Suprapubic skin (tissue), 4 donors: ENCODE measurements around the gene NAV3. TPM values are rescaled to one million over a fixed set of nuclear protein-coding genes. Genes with fewer than 3 reads are reported as not detected.

Experiments used
- DNase-seq, 2 donors: peaks; one replicate each; pipeline ENCODE4 v3.0.0-alpha.2; 2019; ENCODE audit warnings: low spot score in 2 of 2
- H3K27ac ChIP-seq: fragments of 200-600 bp; sonication (generic); one replicate; pipeline ENCODE4 v1.5.1; 2019
- H3K27me3 ChIP-seq: fragments of 200-600 bp; sonication (generic); one replicate; pipeline ENCODE4 v1.5.1; 2019
- H3K36me3 ChIP-seq: fragments of 200-600 bp; sonication (generic); one replicate; pipeline ENCODE4 v1.5.1; 2019
- H3K4me1 ChIP-seq: fragments of 200-600 bp; sonication (generic); one replicate; pipeline ENCODE4 v1.5.1; 2019
- H3K4me3 ChIP-seq: fragments of 200-600 bp; sonication (generic); one replicate; pipeline ENCODE4 v1.5.1; 2019; ENCODE audit warnings: mild to moderate bottlenecking
- H3K9me3 ChIP-seq: fragments of 200-600 bp; sonication (generic); one replicate; pipeline ENCODE4 v1.5.1; 2019
- CTCF ChIP-seq, 2 donors: fragments of 200-600 bp in 1 of 2; fragments of 450-650 bp in 1 of 2; sonication (generic) in 1 of 2; IDR thresholded peaks; one replicate each; pipeline ENCODE4 v1.5.1; 2016 to 2019; ENCODE audit warnings: antibody characterized with exemption in 2 of 2, mild to moderate bottlenecking in 1 of 2, moderate library complexity in 1 of 2
- EP300 ChIP-seq: sonication (generic); formaldehyde crosslinking; IDR thresholded peaks from one replicate; pipeline ENCODE4 v1.6.1; 2017; ENCODE audit warnings: antibody characterized with exemption
- POLR2A ChIP-seq, 2 donors: fragments of 450-650 bp; IDR thresholded peaks; one replicate each; pipeline ENCODE4 v1.6.1; 2017; ENCODE audit warnings: antibody characterized with exemption in 2 of 2, mild to moderate bottlenecking in 2 of 2, moderate library complexity in 2 of 2
- POLR2AphosphoS5 ChIP-seq, 3 donors: sonication (generic); formaldehyde crosslinking; IDR thresholded peaks; one replicate each; pipeline ENCODE4 v1.6.1; 2017; ENCODE audit warnings: antibody characterized with exemption in 3 of 3
- WGBS: methylation state at CpG from one replicate; pipeline ENCODE4 v1.1.5; 2018; 5-methylcytosine and 5-hydroxymethylcytosine counted together
- total RNA-seq, 4 donors: library from RNA; depleted of rRNA; stranded (reverse); fragments of >200 nt; gene quantifications; one replicate each; pipeline ENCODE4 v1.1.0, GENCODE V29; 2016

NAV3 gene
- total RNA-seq, 4 donors from 2014 or later, result 11.7 to 20.9 (median 15.7) TPM

GRCh38 chr12:77888611-77889010, 57.9 kb downstream of the NAV3 start:
- WGBS, result 62% methylated on average over 1 of the region's 1 CpG
- no peak for DNase-seq

GRCh38 chr12:77891518-77892147, 60.9 kb downstream of the NAV3 start:
- H3K36me3 ChIP-seq, result no peaks in the 10 kb centered on the region
- no peak for DNase-seq
- WGBS, result 70% methylated on average over 3 of the region's 3 CpGs
- H3K9me3 ChIP-seq, result no peaks in the 10 kb centered on the region
- no peak overlapping the region for H3K27ac ChIP-seq
- TF ChIP-seq POLR2A (IDR thresholded peaks at IDR 0.05), result no peak
- TF ChIP-seq CTCF (IDR thresholded peaks at IDR 0.05), result no peak
- TF ChIP-seq EP300, result no peak
- no peak for TF ChIP-seq POLR2AphosphoS5 (IDR thresholded peaks at IDR 0.05)
- H3K27me3 ChIP-seq, result no peaks in the 10 kb centered on the region
- no peaks in the 10 kb centered on the region for H3K4me1 ChIP-seq
- no peak overlapping the region for H3K4me3 ChIP-seq

More at GRCh38 chr12:77888611-77889010, 57.9 kb downstream of the NAV3 start:
- Histone ChIP-seq H3K36me3 (no peaks in the 10 kb centered on the region), H3K4me3 (no peak overlapping the region), H3K27ac (no peak overlapping the region), H3K9me3 (no peaks in the 10 kb centered on the region), H3K27me3 (no peaks in the 10 kb centered on the region), H3K4me1 (no peaks in the 10 kb centered on the region)
- TF ChIP-seq POLR2AphosphoS5 (IDR thresholded peaks at IDR 0.05) (no peak), CTCF (IDR thresholded peaks at IDR 0.05) (no peak), POLR2A (IDR thresholded peaks at IDR 0.05) (no peak), EP300 (no peak)

- Histone ChIP-seq H3K4me1 (no peaks in the 10 kb centered on the region), H3K4me3 (no peak overlapping the region), H3K27ac (no peak overlapping the region), H3K9me3 (no peaks in the 10 kb centered on the region), H3K36me3 (no peaks in the 10 kb centered on the region), H3K27me3 (no peaks in the 10 kb centered on the region)
- TF ChIP-seq CTCF (IDR thresholded peaks at IDR 0.05), result no peak
- no peak for TF ChIP-seq POLR2AphosphoS5 (IDR thresholded peaks at IDR 0.05)
- no peak for TF ChIP-seq POLR2A (IDR thresholded peaks at IDR 0.05)
- TF ChIP-seq EP300, result no peak
- no peak for DNase-seq
These were observed 63.2 kb downstream of the NAV3 start for GRCh38 chr12:77893918-77894317.

- no peaks in the 10 kb centered on the region for H3K4me1 ChIP-seq
- no peaks in the 10 kb centered on the region for H3K36me3 ChIP-seq
- WGBS, result 93% methylated on average over 2 of the region's 2 CpGs
- no peaks in the 10 kb centered on the region for H3K27me3 ChIP-seq
- DNase-seq, result no peak
- no peak overlapping the region for H3K4me3 ChIP-seq
- no peaks in the 10 kb centered on the region for H3K9me3 ChIP-seq
- H3K27ac ChIP-seq, result no peak overlapping the region
- no peak for TF ChIP-seq POLR2A (IDR thresholded peaks at IDR 0.05)
- TF ChIP-seq CTCF (IDR thresholded peaks at IDR 0.05), result no peak
- no peak for TF ChIP-seq EP300
- no peak for TF ChIP-seq POLR2AphosphoS5 (IDR thresholded peaks at IDR 0.05)
These were observed 63.9 kb downstream of the NAV3 start for GRCh38 chr12:77894556-77894955.

DNA sequence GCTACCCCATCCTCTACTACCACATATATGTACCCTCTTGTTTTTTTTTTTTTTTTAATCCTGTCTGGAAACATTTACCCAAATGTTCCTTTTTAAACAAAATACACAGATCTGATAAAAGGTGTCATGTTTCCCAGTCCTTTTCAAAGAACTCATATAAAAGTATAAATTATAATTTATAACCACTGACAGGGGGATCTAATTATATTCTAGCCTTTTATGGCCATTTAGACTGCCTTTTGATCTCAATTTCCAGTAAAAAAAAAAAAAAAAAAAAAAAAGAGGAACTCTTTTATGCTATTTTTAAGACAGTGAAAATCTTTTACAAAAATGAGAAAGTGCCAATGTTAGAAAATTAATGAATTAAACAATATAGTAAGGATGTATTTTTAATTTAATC, 65.0 kb downstream of the NAV3 start:
- H3K9me3 ChIP-seq, result no peaks in the 10 kb centered on the region
- H3K4me1 ChIP-seq, result no peaks in the 10 kb centered on the region
- H3K4me3 ChIP-seq, result no peak overlapping the region
- H3K27me3 ChIP-seq, result no peaks in the 10 kb centered on the region
- TF ChIP-seq POLR2AphosphoS5 (IDR thresholded peaks at IDR 0.05) (no peak), POLR2A (IDR thresholded peaks at IDR 0.05) (no peak), CTCF (IDR thresholded peaks at IDR 0.05) (no peak), EP300 (no peak)
- DNase-seq, result no peak
- no peaks in the 10 kb centered on the region for H3K36me3 ChIP-seq
- H3K27ac ChIP-seq, result no peak overlapping the region
